Tibial artery (tissue), 4 donors: ENCODE data around the gene NHLRC1.

Experiments used
- DNase-seq, 2 donors: peaks; one replicate each; pipeline ENCODE4 v3.0.0-alpha.2; 2019
- H3K27ac ChIP-seq, 2 donors: fragments of 200-600 bp; sonication (generic) in 1 of 2; 1 replicate in 1 of 2; 2 replicates in 1 of 2; pipeline ENCODE4 v1.5.1; 2018 to 2019; ENCODE audit warnings: mild to moderate bottlenecking in 1 of 2
- H3K27me3 ChIP-seq, 2 donors: fragments of 200-600 bp; sonication (generic) in 1 of 2; one replicate each; pipeline versions ENCODE4 v1.5.1 to v1.6.0; 2016 to 2019
- H3K36me3 ChIP-seq, 3 donors: fragments of 200-600 bp; sonication (generic) in 2 of 3; one replicate each; pipeline ENCODE4 v1.5.1; 2016 to 2019; ENCODE audit warnings: mild to moderate bottlenecking in 2 of 3
- H3K4me1 ChIP-seq, 4 donors: fragments of 200-600 bp; sonication (generic) in 2 of 4; 1 replicate in 3 of 4; 2 replicates in 1 of 4; pipeline ENCODE4 v1.5.1; 2016 to 2019
- H3K4me3 ChIP-seq, 2 donors: fragments of 200-600 bp; sonication (generic) in 1 of 2; 1 replicate in 1 of 2; 2 replicates in 1 of 2; pipeline ENCODE4 v1.5.1; 2018 to 2019; ENCODE audit warnings: mild to moderate bottlenecking in 2 of 2
- H3K9me3 ChIP-seq, 3 donors: fragments of 200-600 bp; sonication (generic) in 1 of 3; one replicate each; pipeline ENCODE4 v1.5.1; 2016 to 2019
- CTCF ChIP-seq, 2 experiments: fragments of 200-600 bp in 1 of 2; fragments of 450-650 bp in 1 of 2; IDR thresholded peaks; one replicate each; pipeline ENCODE4 v1.5.1; 2017 to 2019; ENCODE audit warnings: antibody characterized with exemption in 2 of 2, mild to moderate bottlenecking in 1 of 2, moderate library complexity in 1 of 2
- intact Hi-C: fragments of 100-400 bp; cut with DNase I; formaldehyde crosslinking; loops from one replicate; pipeline ENCODE4 v1.15.0; 2023; ENCODE audit warnings: low total_unique reads

NHLRC1 gene

DNA sequence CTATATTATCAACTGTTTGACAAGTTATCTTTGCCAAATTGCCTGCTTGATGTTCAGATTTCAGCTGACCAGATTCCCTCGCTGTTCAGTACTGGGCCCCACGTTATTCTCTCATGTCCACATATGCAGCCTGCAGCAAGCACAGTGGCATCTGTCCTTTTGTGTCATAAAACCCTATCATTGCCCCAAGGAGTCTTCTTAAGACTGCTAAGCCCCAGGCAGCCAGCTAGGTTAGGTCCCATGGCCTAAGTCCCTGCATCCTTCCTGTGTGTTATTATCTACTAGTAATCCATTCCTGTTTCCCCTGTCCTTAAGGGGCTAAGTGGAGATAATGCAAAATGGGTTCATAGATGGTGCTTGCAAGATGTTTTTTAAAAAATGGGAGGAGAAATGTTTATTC lies 39.9 kb upstream of the NHLRC1 start:
- intact Hi-C loops: no loop called here

DNA sequence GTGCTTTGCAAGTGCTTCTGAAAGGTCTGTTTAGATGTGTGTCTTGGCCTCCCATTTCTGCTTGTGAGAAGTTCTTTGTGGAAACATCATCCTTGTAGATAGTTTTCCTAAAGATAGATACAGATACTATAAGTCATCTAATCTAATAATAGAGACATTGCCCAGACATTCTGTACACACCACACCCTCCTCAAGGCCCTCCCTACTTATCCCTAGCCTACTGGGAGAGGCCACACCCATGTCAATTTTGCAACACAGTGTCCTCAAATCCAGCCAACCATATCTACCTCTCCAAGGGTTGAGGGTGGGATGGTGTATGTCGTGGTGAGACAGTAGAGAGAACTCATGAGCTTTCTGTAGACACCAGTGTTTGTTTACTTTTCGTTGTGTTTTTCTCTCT lies 39.0 kb upstream of the NHLRC1 start:
- peaks cover 0 to 2% (median under 1%) of the 10 kb centered on the region in 4 donors for H3K4me1 ChIP-seq
- intact Hi-C loops: no loop called here
- no peaks in the 10 kb centered on the region for H3K9me3 ChIP-seq
- no peak overlapping the region for H3K4me3 ChIP-seq
- no peaks in the 10 kb centered on the region for H3K27me3 ChIP-seq
- no peak overlapping the region for H3K27ac ChIP-seq
- DNase-seq: no peak
- TF ChIP-seq CTCF (IDR thresholded peaks at IDR 0.05): no peak
- peaks cover 29 to 59% (median 37%) of the 10 kb centered on the region in 3 donors for H3K36me3 ChIP-seq

More for the DNA sequence above, 39.9 kb upstream of the NHLRC1 start:
- no peaks in the 10 kb centered on the region for H3K4me1 ChIP-seq
- peaks cover 36 to 68% (median 37%) of the 10 kb centered on the region in 3 donors for H3K36me3 ChIP-seq
- H3K27ac ChIP-seq: no peak overlapping the region
- H3K27me3 ChIP-seq: no peaks in the 10 kb centered on the region
- TF ChIP-seq CTCF (IDR thresholded peaks at IDR 0.05): no peak
- no peak for DNase-seq
- H3K9me3 ChIP-seq: no peaks in the 10 kb centered on the region
- no peak overlapping the region for H3K4me3 ChIP-seq

- H3K9me3 ChIP-seq: no peaks in the 10 kb centered on the region
- peaks cover 29 to 54% (median 37%) of the 10 kb centered on the region in 3 donors for H3K36me3 ChIP-seq
- DNase-seq: no peak
- no peak overlapping the region for H3K27ac ChIP-seq
- no peaks in the 10 kb centered on the region for H3K27me3 ChIP-seq
- H3K4me1 ChIP-seq: peaks cover 0 to 7% (median 5%) of the 10 kb centered on the region in 4 donors
- no peak for TF ChIP-seq CTCF (IDR thresholded peaks at IDR 0.05)
- H3K4me3 ChIP-seq: no peak overlapping the region
- intact Hi-C loops: no loop called here
Observed at GRCh38 chr6:18160911-18161310, 38.4 kb upstream of the NHLRC1 start.

- no peak for TF ChIP-seq CTCF (IDR thresholded peaks at IDR 0.05)
- DNase-seq: peak; percentile 41 to 74
- Histone ChIP-seq H3K4me1 (peaks cover 0 to 18% (median 6%) of the 10 kb centered on the region in 4 donors), H3K9me3 (no peaks in the 10 kb centered on the region), H3K27ac (peak overlapping the region; percentile 70 to 79), H3K27me3 (no peaks in the 10 kb centered on the region), H3K36me3 (peaks cover 7 to 14% (median 8%) of the 10 kb centered on the region in 3 donors), H3K4me3 (peak overlapping the region; percentile 90 to 99)
- intact Hi-C loops: loop anchor here (10.0 kb wide), 2 partner anchors 109 to 451 kb away; partner anchors contain the start of genes DEK and NUP153
Observed at GRCh38 chr6:18155864-18156421, 33.5 kb upstream of the NHLRC1 start.

DNA sequence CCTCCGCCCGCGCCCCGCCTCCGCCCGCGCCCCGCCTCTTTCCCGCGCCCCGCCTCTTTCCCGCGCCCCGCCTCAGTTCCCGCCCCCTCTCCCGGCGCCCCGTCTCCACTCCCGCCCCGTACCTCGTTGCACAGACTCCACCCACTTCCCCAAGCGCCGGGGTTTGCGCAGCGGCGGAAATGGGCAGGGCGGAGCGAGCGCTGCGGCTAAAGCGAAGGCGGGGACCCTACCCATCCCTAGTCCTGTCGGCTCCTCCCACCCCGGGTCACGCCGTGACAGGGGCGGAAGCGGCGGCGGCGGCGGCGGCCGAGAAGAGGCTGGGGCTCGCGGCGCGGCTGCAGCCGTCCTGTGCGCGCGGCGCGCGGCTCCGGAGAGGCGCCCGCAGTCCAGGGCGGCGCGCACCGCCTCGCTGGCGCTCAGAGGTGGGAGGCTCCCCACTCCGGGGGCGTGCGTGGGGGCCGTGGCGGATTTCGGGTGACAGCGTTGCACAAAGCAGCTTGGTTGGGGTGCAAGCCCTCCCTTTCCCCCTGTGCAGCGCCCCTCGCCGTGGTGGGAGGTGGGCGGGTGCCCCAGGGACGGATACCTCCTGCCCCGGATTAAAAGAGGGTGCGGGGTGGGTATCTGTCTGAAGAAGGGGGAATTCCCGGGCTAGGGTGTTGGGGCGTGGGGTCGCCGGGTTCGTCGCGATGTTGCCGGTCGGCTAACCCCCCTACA lies 32.8 kb upstream of the NHLRC1 start, which contains the start of gene KDM1B:
TSS of gene KDM1B (plus strand) at position 273 of the 714 bp plus-strand sequence. CDS start 4,474 bp downstream, outside the sequence.
- H3K9me3 ChIP-seq: no peaks in the 10 kb centered on the region
- no peak for TF ChIP-seq CTCF (IDR thresholded peaks at IDR 0.05)
- intact Hi-C loops: loop anchor here (10.0 kb wide), 2 partner anchors 109 to 451 kb away; partner anchors contain the start of genes DEK and NUP153
- no peaks in the 10 kb centered on the region for H3K27me3 ChIP-seq
- H3K4me3 ChIP-seq: peak within 1 kb of the TSS; percentile 90 to 99
- peaks cover 0 to 18% (median 6%) of the 10 kb centered on the region in 4 donors for H3K4me1 ChIP-seq
- H3K36me3 ChIP-seq: peaks cover 5 to 9% (median 5%) of the 10 kb centered on the region in 3 donors
- H3K27ac ChIP-seq: peak within 1 kb of the TSS; percentile 80 to 86
- peak; percentile 97 to 99 for DNase-seq
